Lower leg skin (tissue), 4 donors: ENCODE results near the gene DNAH9. TPM values are rescaled to one million over a fixed set of nuclear protein-coding genes. Genes with fewer than 3 reads are reported as not detected.

Experiments
- DNase-seq, 2 donors: peaks; one replicate each; pipeline ENCODE4 v3.0.0-alpha.2; 2019; ENCODE audit warnings: low spot score in 2 of 2
- H3K4me3 ChIP-seq: fragments of 200-600 bp; sonication (generic); 2 replicates; pipeline ENCODE4 v1.5.1; 2017; ENCODE audit warnings: mild to moderate bottlenecking, low read depth; ENCODE audit not compliant: poor library complexity, severe bottlenecking
- POLR2A ChIP-seq, 2 donors: fragments of 450-650 bp; IDR thresholded peaks; one replicate each; pipeline ENCODE4 v1.6.1; 2016 to 2017; ENCODE audit warnings: antibody characterized with exemption in 2 of 2, mild to moderate bottlenecking in 1 of 2, moderate library complexity in 1 of 2
- WGBS, 2 donors: methylation state at CpG; one replicate each; pipeline ENCODE4 v1.1.5; 2018; 5-methylcytosine and 5-hydroxymethylcytosine counted together
- intact Hi-C: fragments of 100-400 bp; cut with DNase I; formaldehyde crosslinking; loops from one replicate; pipeline ENCODE4 v1.15.0; 2023; ENCODE audit warnings: low total_unique reads
- total RNA-seq, 4 donors: library from RNA; depleted of rRNA; stranded (reverse); fragments of >200 nt; gene quantifications; one replicate each; pipeline ENCODE4 v1.1.0, GENCODE V29; 2016
- TF ChIP-seq, protein P1 (sequence below), 3 donors: fragments of 450-650 bp; IDR thresholded peaks; one replicate each; pipeline ENCODE4 v1.5.1; 2016; ENCODE audit warnings: antibody characterized with exemption in 3 of 3, mild to moderate bottlenecking in 3 of 3, moderate library complexity in 2 of 3

The DNAH9 gene
- total RNA-seq, 4 donors from 2014 or later, result 1.9 to 2.6 (median 2.3) TPM

DNA sequence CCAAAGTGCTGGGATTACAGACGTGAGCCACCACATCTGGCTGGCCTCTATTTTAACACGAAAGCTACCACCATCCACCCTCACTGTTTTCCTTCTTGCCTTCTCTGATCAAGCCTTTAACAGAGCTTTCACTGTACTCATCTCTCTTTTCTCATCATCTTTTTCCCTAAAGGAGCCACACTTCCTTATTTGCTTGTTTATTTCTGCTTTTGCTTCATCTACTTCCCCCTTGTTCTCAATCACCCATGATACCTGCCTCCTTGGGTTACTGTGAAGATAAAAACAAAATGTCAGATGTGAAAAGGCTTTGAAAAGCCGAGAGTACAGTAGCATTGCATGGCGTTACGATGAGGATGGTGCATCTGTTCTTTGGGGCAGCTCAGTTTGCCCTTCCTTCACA lies 319.1 kb downstream of the DNAH9 start:
- no peak for DNase-seq
- 83 to 94% methylated on average over 5 of the region's 5 CpGs for WGBS, 2 donors
- intact Hi-C loops, result no loop called here
- H3K4me3 ChIP-seq, result no peak overlapping the region
- TF ChIP-seq, protein P1, sequence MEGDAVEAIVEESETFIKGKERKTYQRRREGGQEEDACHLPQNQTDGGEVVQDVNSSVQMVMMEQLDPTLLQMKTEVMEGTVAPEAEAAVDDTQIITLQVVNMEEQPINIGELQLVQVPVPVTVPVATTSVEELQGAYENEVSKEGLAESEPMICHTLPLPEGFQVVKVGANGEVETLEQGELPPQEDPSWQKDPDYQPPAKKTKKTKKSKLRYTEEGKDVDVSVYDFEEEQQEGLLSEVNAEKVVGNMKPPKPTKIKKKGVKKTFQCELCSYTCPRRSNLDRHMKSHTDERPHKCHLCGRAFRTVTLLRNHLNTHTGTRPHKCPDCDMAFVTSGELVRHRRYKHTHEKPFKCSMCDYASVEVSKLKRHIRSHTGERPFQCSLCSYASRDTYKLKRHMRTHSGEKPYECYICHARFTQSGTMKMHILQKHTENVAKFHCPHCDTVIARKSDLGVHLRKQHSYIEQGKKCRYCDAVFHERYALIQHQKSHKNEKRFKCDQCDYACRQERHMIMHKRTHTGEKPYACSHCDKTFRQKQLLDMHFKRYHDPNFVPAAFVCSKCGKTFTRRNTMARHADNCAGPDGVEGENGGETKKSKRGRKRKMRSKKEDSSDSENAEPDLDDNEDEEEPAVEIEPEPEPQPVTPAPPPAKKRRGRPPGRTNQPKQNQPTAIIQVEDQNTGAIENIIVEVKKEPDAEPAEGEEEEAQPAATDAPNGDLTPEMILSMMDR (IDR thresholded peaks at IDR 0.05), result no peak
- TF ChIP-seq POLR2A (IDR thresholded peaks at IDR 0.05), result no peak

DNA sequence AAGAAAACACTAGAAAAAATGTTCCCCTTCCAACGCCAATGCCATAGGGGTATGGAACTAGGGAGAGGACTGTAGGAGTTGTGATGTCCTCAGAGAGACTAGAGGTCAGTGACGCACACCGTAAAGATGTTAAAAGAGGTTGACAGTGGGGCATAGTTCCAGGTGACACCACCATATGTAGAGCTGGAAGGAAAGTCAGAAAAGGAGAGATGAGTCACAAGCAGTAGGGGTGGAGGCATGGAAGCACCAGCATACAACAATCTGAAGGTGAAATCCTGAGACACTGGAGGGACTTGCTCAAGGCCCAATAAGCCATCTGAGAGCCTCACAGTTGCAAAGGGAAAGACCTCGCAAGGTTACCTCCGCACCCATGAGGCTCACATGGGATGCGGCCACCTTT lies 323.0 kb downstream of the DNAH9 start:
- H3K4me3 ChIP-seq, result no peak overlapping the region
- 89 to 95% methylated on average over 6 of the region's 6 CpGs for WGBS, 2 donors
- TF ChIP-seq, protein P1 (IDR thresholded peaks at IDR 0.05), result no peak
- TF ChIP-seq POLR2A (IDR thresholded peaks at IDR 0.05), result no peak
- no peak for DNase-seq
- intact Hi-C loops, result no loop called here

DNA sequence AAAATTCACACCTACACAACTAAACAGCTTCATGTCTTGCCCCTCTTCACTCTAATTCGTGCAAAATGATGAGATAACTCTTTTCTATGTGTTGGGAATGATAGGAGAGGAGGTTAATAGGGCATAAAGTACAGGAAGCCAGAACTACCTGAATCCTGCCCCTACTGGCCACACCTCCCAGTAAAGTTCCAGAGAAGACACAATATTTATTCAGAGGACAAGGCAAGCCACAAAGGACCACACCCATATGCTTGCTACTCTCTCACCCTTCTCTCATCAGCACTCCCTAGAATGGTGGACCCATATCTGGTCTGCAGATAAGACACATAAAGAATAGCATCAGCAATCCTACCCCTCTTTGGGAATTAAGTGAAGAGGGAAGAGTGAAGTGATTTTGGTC lies 324.4 kb downstream of the DNAH9 start:
- TF ChIP-seq, protein P1 (IDR thresholded peaks at IDR 0.05), result no peak
- TF ChIP-seq POLR2A (IDR thresholded peaks at IDR 0.05), result no peak
- intact Hi-C loops, result no loop called here
- WGBS, 2 donors, result 76 to 82% methylated on average over 1 of the region's 1 CpG
- no peak overlapping the region for H3K4me3 ChIP-seq
- DNase-seq, result no peak

DNA sequence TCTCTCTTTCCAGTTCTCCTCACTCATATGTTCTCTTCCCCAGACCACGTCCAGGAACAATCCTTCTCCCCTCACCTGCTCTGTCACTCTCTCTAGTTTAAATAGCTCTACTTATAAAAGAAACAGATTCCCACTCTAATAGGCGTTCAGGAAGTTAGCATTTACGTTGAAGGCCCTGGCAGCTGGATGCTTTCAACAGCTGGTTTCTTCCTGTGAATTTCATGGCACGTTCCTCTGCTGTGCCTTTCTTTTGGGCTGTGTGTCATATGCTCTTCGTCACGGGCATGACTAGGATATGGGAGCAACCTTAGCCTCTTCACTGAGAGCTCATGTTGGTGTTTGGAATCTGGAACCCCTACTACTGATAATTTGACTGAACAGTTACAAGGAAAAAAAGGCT lies 325.8 kb downstream of the DNAH9 start:
- TF ChIP-seq, protein P1 (IDR thresholded peaks at IDR 0.05), result no peak
- no peak for TF ChIP-seq POLR2A (IDR thresholded peaks at IDR 0.05)
- intact Hi-C loops, result no loop called here
- DNase-seq, result no peak
- WGBS, 2 donors, result 68 to 77% methylated on average over 6 of the region's 6 CpGs
- no peak overlapping the region for H3K4me3 ChIP-seq

- DNase-seq, result no peak
- TF ChIP-seq, protein P1 (IDR thresholded peaks at IDR 0.05), result no peak
- TF ChIP-seq POLR2A (IDR thresholded peaks at IDR 0.05), result no peak
- 59 to 66% methylated on average over 6 of the region's 6 CpGs for WGBS, 2 donors
- intact Hi-C loops, result no loop called here
- no peak overlapping the region for H3K4me3 ChIP-seq
Measured at GRCh38 chr17:11925262-11926021, 327.2 kb downstream of the DNAH9 start.

- no peak for DNase-seq
- 49 to 55% methylated on average over 4 of the region's 4 CpGs for WGBS, 2 donors
- intact Hi-C loops, result no loop called here
- H3K4me3 ChIP-seq, result no peak overlapping the region
- TF ChIP-seq, protein P1 (IDR thresholded peaks at IDR 0.05), result no peak
- TF ChIP-seq POLR2A (IDR thresholded peaks at IDR 0.05), result no peak
Measured at GRCh38 chr17:11928436-11928835, 330.2 kb downstream of the DNAH9 start.
